Astrocyte (in vitro differentiated cells and primary cell): ENCODE measurements around the gene GSK3B.

Experiments
- CTCF ChIP-seq: IDR thresholded peaks from 2 replicates; pipeline ENCODE4 v1.5.1; 2011; ENCODE audit warnings: low read depth, mild to moderate bottlenecking, inconsistent platforms, low read length, moderate library complexity; ENCODE audit not compliant: insufficient read depth
- EZH2 ChIP-seq: IDR thresholded peaks from 2 replicates; pipeline ENCODE4 v1.6.1; 2012; ENCODE audit warnings: mild to moderate bottlenecking, low read length, inconsistent platforms; ENCODE audit not compliant: insufficient read depth

GRCh38 chr3:120017692-120018091 is 76.6 kb downstream of the GSK3B start:
- no peak for TF ChIP-seq CTCF
- no peak for TF ChIP-seq EZH2
